GM12878 (cell line): Measurements from ENCODE around the gene AP3M1. TPM values are rescaled to one million over a fixed set of nuclear protein-coding genes. Genes with fewer than 3 reads are reported as not detected.

ENCODE experiments used
- ATAC-seq: fragments of 200-7000 bp; cut with Tn5 transposase; 3 replicates; pipeline ENCODE4 v1.9.1; 2020; ENCODE audit warnings: mild to moderate bottlenecking, moderate library complexity
- BruUV-seq: library from RNA; stranded (reverse); fragments of 400-500 nt; replicated peaks from 2 replicates; lab custom pipeline; 2021; lab: Mats Ljungman, UMichigan
- CTCF ChIA-PET: fragments of 300-600 bp; sonication (Branson Sonifier 250); formaldehyde crosslinking; extraction: SDS; loops from one replicate; lab custom pipeline; 2021; ENCODE audit warnings: inconsistent platforms; lab: Yijun Ruan, JAX
- POLR2A ChIA-PET: fragments of 350-600 bp; formaldehyde crosslinking; extraction: SDS; loops from one replicate; lab custom pipeline; 2021; ENCODE audit warnings: inconsistent platforms; lab: Charles Lee
- RAD21 ChIA-PET: fragments of 300-600 bp; sonication (Branson Sonifier 250); formaldehyde crosslinking; loops from one replicate; lab custom pipeline; 2023; ENCODE audit warnings: antibody characterized with exemption; ENCODE audit not compliant: unreplicated experiment; lab: Charles Lee
- SMC1A ChIA-PET: fragments of 300-600 bp; sonication (Branson Sonifier 250); formaldehyde crosslinking; loops from one replicate; lab custom pipeline; 2023; ENCODE audit not compliant: unreplicated experiment, uncharacterized antibody; lab: Charles Lee
- DNase-seq: peaks from one replicate; pipeline ENCODE4 v3.0.0-alpha.2; 2011; ENCODE audit warnings: low read depth, low spot score
- FAIRE-seq: peaks from 3 replicates; lab custom pipeline; 2011; peaks lifted over from hg19 to GRCh38; lab: Jason Lieb, UNC
- H2AFZ ChIP-seq: 2 replicates; pipeline ENCODE4 v1.6.0; 2011; ENCODE audit warnings: low read depth, low read length, control low read depth; ENCODE audit not compliant: control insufficient read depth
- H3K27ac ChIP-seq: 2 replicates; pipeline ENCODE4 v1.5.1; 2011; ENCODE audit warnings: control low read depth; ENCODE audit not compliant: control insufficient read depth, insufficient read depth
- H3K27me3 ChIP-seq, 2 experiments: replicated peaks in 1 of 2; 2 replicates each; pipeline versions ENCODE4 v1.6.0 to v1.6.1; 2011; ENCODE audit warnings: low read length in 1 of 2; ENCODE audit not compliant: control insufficient read depth in 2 of 2, insufficient read depth in 2 of 2
- H3K36me3 ChIP-seq, 2 experiments: 2 replicates each; pipeline ENCODE4 v1.5.1; 2011; ENCODE audit warnings: low read length in 1 of 2; ENCODE audit not compliant: control insufficient read depth in 2 of 2, insufficient read depth in 2 of 2
- H3K4me1 ChIP-seq: 2 replicates; pipeline ENCODE4 v1.6.1; 2011; ENCODE audit warnings: mild to moderate bottlenecking, low read length, moderate library complexity, mixed read lengths; ENCODE audit not compliant: control insufficient read depth, insufficient read depth
- H3K4me2 ChIP-seq: 2 replicates; pipeline ENCODE4 v1.6.0; 2011; ENCODE audit warnings: control low read depth; ENCODE audit not compliant: control insufficient read depth, insufficient read depth
- H3K4me3 ChIP-seq: fragments of 200-600 bp; sonication (generic); 2 replicates; pipeline ENCODE4 v1.5.1; 2016
- H3K79me2 ChIP-seq: 2 replicates; pipeline ENCODE4 v1.6.0; 2011; ENCODE audit warnings: low read length; ENCODE audit not compliant: control insufficient read depth, insufficient read depth
- H3K9ac ChIP-seq: 2 replicates; pipeline ENCODE4 v1.8.0; 2011; ENCODE audit warnings: low read length, control low read depth, mixed read lengths; ENCODE audit not compliant: control insufficient read depth, insufficient read depth
- H3K9me3 ChIP-seq: replicated peaks from 3 replicates; pipeline ENCODE4 v1.5.1; 2011; ENCODE audit warnings: mild to moderate bottlenecking, low read length; ENCODE audit not compliant: control insufficient read depth, insufficient read depth
- H4K20me1 ChIP-seq: 2 replicates; pipeline ENCODE4 v1.6.0; 2011; ENCODE audit not compliant: control insufficient read depth, insufficient read depth
- CREB1 ChIP-seq: IDR thresholded peaks from 2 replicates; pipeline ENCODE4 v1.6.1; 2012; ENCODE audit warnings: low read depth, mild to moderate bottlenecking, inconsistent platforms
- EP300 ChIP-seq, 2 experiments: fragments of 150-350 bp in 1 of 2; IDR thresholded peaks; 2 replicates each; pipeline ENCODE4 v1.6.1; 2011 to 2012; ENCODE audit warnings: low read depth in 2 of 2, low read length in 2 of 2, borderline replicate concordance in 1 of 2, improper control_type of control experiment in 1 of 2, inconsistent platforms in 1 of 2; ENCODE audit not compliant: control insufficient read depth in 1 of 2
- IKZF1 ChIP-seq: fragments of 450-650 bp; conservative IDR thresholded peaks from 2 replicates; pipeline ENCODE4 v1.6.1; 2017; ENCODE audit warnings: antibody characterized with exemption, mild to moderate bottlenecking
- MEF2A ChIP-seq: IDR thresholded peaks from 2 replicates; pipeline ENCODE4 v1.6.1; 2011; ENCODE audit warnings: low read depth, mild to moderate bottlenecking, low read length, moderate library complexity; ENCODE audit not compliant: insufficient read depth
- NR2C1 ChIP-seq: fragments of 450-650 bp; IDR thresholded peaks from 2 replicates; pipeline ENCODE4 v1.6.1; 2017; ENCODE audit warnings: antibody characterized with exemption, mild to moderate bottlenecking, moderate library complexity
- NR2F1 ChIP-seq: fragments of 450-650 bp; conservative IDR thresholded peaks from 2 replicates; pipeline ENCODE4 v1.6.1; 2017; ENCODE audit warnings: mild to moderate bottlenecking
- RELA ChIP-seq: fragments of 450-650 bp; IDR thresholded peaks from 2 replicates; pipeline ENCODE4 v1.8.0; 2014; ENCODE audit warnings: borderline replicate concordance; ENCODE audit not compliant: partially characterized antibody
- SPI1 ChIP-seq: IDR thresholded peaks from 2 replicates; pipeline ENCODE4 v1.6.1; 2011; ENCODE audit warnings: low read depth, mild to moderate bottlenecking, low read length, moderate library complexity, borderline replicate concordance; ENCODE audit not compliant: insufficient read depth
- SRF ChIP-seq, 2 experiments: IDR thresholded peaks; 2 replicates each; pipeline ENCODE4 v1.6.1; 2011; ENCODE audit warnings: low read depth in 2 of 2, low read length in 2 of 2, mild to moderate bottlenecking in 1 of 2, moderate library complexity in 1 of 2
- YY1 ChIP-seq: IDR thresholded peaks from 2 replicates; pipeline ENCODE4 v1.6.1; 2011; ENCODE audit warnings: low read depth, mild to moderate bottlenecking, low read length
- WGBS: methylation state at CpG from one replicate; pipeline ENCODE4 v1.1.6; 2016; ENCODE audit warnings: low lambda C conversion rate; ENCODE audit not compliant: insufficient replicate concordance, insufficient coverage; ENCODE audit errors: missing lambda C conversion rate; 5-methylcytosine and 5-hydroxymethylcytosine counted together
- in situ Hi-C: fragments of 300-500 bp; cut with MboI; formaldehyde crosslinking; loops from 9 replicates; pipeline ENCODE4 v1.14.3; 2018; ENCODE audit warnings: mixed read lengths
- intact Hi-C: fragments of 100-400 bp; cut with micrococcal nuclease; formaldehyde crosslinking; loops from one replicate; pipeline ENCODE4 v1.14.2; 2022; ENCODE audit not compliant: unreplicated experiment
- polyA plus RNA-seq, 11 experiments: library from polyadenylated mRNA; depleted of rRNA in 4 of 11; unstranded in 6 of 11; stranded (reverse) in 5 of 11; fragments of >200 nt; fragmentation: Nextera tagmentation in 4 of 11; fragmentation: Illumina TruSeq in 1 of 11; extraction: Ambion mirVana in 4 of 11; extraction: Trizol in 1 of 11; gene quantifications; 1 replicate in 1 of 11; 2 replicates in 10 of 11; pipeline versions ENCODE4 v1.2.1 to v1.2.3, GENCODE V29; 2011 to 2016; ENCODE audit warnings: inconsistent platforms in 2 of 11, missing spikeins in 2 of 11, low read depth in 1 of 11
- total RNA-seq, 4 experiments: library from RNA; depleted of rRNA in 3 of 4; stranded (reverse); fragments of >200 nt in 3 of 4; fragmentation: Illumina TruSeq in 1 of 4; extraction: Trizol in 1 of 4; gene quantifications; 2 replicates each; pipeline versions ENCODE4 v1.2.1 to v1.2.3, GENCODE V29; 2013 to 2021
- TF ChIP-seq, protein P1 (sequence below): fragments of 450-650 bp; IDR thresholded peaks from 2 replicates; pipeline ENCODE4 v1.6.1; 2017; ENCODE audit warnings: low read depth, mild to moderate bottlenecking, moderate library complexity
- TF ChIP-seq, protein P2 (sequence below): IDR thresholded peaks from 2 replicates; pipeline ENCODE4 v1.6.1; 2011; ENCODE audit warnings: low read depth, low read length, improper control_type of control experiment, borderline replicate concordance
- TF ChIP-seq, protein P3 (sequence below): fragments of 450-650 bp; IDR thresholded peaks from 2 replicates; pipeline ENCODE4 v1.6.1; 2016; ENCODE audit warnings: mild to moderate bottlenecking, moderate library complexity, borderline replicate concordance

AP3M1 gene
- total and polyA plus RNA-seq, 10 of the 15 experiments (the other 5 are each of a cell fraction or from before 2014, with no cell fraction given) = 22.1 to 83.4 (median 47.7) TPM

DNA sequence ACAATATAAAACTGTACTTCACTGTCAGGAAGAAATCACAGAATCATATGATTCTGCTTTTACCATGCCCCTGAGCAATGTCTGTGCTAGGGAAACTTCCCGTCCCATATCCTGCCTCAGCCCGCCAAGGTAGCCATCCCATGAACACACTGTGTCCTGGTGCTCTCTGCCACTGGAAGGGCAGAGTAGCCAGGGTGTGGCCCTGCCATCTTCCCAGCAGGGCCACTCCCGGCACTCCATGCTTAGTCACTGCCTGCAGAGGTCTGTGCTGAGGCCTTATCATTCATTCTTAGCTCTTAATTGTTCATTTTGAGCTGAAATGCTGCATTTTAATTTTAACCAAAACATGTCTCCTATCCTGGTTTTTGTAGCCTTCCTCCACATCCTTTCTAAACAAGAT is 31.8 kb downstream of the AP3M1 start (continued):
- TF ChIP-seq SRF (IDR thresholded peaks at IDR 0.05; ENCODE audit: low read depth in 2 of 2, low read length in 2 of 2) (no peak), EP300 (IDR thresholded peaks at IDR 0.05; ENCODE audit: borderline replicate concordance in 1 of 2, control insufficient read depth in 1 of 2, low read depth in 2 of 2, low read length in 2 of 2) (no peak), NR2F1 (no peak), NR2C1 (no peak), SPI1 (no peak)

DNA sequence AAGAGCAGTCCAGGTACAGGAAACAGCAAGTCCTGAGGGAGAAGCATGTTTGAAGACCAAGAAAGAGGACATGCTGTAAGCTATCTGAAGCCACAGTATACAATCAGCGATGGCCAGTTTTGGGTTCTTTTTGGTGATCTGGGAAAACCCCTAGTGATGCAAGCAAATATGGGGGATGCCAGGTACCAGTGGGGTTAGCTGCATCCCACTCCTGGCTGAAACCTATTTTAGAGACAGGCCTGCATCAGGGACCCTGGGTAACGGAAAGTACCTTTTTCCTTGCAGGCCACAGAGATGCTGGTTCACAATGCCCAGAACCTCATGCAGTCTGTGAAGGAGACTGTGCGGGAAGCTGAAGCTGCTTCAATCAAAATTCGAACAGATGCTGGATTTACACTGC is 32.9 kb downstream of the AP3M1 start:
- ChIA-PET SMC1A (interaction anchor here (1.0 to 1.6 kb wide), 5 partner anchors 36 to 177 kb away, joined by 3 to 6 read pairs (median 4); no protein-coding TSS in a partner anchor), POLR2A (interaction anchor here (0.5 kb wide), 1 partner anchor 228 kb away, joined by 4 read pairs; no protein-coding TSS in a partner anchor), CTCF (interaction anchor here (1.0 to 1.7 kb wide), 3 partner anchors 8 to 96 kb away, joined by 4 to 9 read pairs (median 6); no protein-coding TSS in a partner anchor), RAD21 (interaction anchor here (0.8 to 1.5 kb wide), 6 partner anchors 13 to 232 kb away, joined by 3 to 5 read pairs (median 3); no protein-coding TSS in a partner anchor)
- Histone ChIP-seq H3K4me1 (peaks cover 10% of the 10 kb centered on the region), H3K36me3 (peaks cover 10 to 44% of the 10 kb centered on the region in 2 experiments), H3K27me3 (no peaks in the 10 kb centered on the region), H3K4me3 (no peak overlapping the region), H3K4me2 (peak overlapping the region; percentile 13; the same call in 1 of the 2 replicates), H3K79me2 (no peaks in the 10 kb centered on the region), H3K9me3 (no peaks in the 10 kb centered on the region), H2AFZ (no peak overlapping the region), H3K9ac (no peak overlapping the region), H4K20me1 (no peaks in the 10 kb centered on the region), H3K27ac (peak overlapping the region; percentile 45)
- BruUV-seq = no TSS peak
- FAIRE-seq (no peak), ATAC-seq (peak; percentile 90), DNase-seq (peak; percentile 27)
- intact Hi-C loops (loop anchor here (5.0 kb wide), 1 partner anchor 115 kb away; no protein-coding TSS in a partner anchor), in situ Hi-C loops (no loop called here)
- WGBS = 55% methylated on average over 4 of the region's 4 CpGs
- TF ChIP-seq YY1 = peak; percentile 43; the same call in 1 of the 2 replicates
- TF ChIP-seq, protein P1, sequence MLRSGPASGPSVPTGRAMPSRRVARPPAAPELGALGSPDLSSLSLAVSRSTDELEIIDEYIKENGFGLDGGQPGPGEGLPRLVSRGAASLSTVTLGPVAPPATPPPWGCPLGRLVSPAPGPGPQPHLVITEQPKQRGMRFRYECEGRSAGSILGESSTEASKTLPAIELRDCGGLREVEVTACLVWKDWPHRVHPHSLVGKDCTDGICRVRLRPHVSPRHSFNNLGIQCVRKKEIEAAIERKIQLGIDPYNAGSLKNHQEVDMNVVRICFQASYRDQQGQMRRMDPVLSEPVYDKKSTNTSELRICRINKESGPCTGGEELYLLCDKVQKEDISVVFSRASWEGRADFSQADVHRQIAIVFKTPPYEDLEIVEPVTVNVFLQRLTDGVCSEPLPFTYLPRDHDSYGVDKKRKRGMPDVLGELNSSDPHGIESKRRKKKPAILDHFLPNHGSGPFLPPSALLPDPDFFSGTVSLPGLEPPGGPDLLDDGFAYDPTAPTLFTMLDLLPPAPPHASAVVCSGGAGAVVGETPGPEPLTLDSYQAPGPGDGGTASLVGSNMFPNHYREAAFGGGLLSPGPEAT = 0 out of 2 replicates have a peak, but pooled peaks have one; percentile 36
- TF ChIP-seq, protein P2, sequence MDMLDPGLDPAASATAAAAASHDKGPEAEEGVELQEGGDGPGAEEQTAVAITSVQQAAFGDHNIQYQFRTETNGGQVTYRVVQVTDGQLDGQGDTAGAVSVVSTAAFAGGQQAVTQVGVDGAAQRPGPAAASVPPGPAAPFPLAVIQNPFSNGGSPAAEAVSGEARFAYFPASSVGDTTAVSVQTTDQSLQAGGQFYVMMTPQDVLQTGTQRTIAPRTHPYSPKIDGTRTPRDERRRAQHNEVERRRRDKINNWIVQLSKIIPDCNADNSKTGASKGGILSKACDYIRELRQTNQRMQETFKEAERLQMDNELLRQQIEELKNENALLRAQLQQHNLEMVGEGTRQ = no peak
- TF ChIP-seq, protein P3, sequence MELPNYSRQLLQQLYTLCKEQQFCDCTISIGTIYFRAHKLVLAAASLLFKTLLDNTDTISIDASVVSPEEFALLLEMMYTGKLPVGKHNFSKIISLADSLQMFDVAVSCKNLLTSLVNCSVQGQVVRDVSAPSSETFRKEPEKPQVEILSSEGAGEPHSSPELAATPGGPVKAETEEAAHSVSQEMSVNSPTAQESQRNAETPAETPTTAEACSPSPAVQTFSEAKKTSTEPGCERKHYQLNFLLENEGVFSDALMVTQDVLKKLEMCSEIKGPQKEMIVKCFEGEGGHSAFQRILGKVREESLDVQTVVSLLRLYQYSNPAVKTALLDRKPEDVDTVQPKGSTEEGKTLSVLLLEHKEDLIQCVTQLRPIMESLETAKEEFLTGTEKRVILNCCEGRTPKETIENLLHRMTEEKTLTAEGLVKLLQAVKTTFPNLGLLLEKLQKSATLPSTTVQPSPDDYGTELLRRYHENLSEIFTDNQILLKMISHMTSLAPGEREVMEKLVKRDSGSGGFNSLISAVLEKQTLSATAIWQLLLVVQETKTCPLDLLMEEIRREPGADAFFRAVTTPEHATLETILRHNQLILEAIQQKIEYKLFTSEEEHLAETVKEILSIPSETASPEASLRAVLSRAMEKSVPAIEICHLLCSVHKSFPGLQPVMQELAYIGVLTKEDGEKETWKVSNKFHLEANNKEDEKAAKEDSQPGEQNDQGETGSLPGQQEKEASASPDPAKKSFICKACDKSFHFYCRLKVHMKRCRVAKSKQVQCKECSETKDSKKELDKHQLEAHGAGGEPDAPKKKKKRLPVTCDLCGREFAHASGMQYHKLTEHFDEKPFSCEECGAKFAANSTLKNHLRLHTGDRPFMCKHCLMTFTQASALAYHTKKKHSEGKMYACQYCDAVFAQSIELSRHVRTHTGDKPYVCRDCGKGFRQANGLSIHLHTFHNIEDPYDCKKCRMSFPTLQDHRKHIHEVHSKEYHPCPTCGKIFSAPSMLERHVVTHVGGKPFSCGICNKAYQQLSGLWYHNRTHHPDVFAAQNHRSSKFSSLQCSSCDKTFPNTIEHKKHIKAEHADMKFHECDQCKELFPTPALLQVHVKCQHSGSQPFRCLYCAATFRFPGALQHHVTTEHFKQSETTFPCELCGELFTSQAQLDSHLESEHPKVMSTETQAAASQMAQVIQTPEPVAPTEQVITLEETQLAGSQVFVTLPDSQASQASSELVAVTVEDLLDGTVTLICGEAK = no peak
- peak; percentile 65 for TF ChIP-seq RELA
- 0 out of 2 replicates have a peak, but pooled peaks have one; percentile 15 for TF ChIP-seq CREB1
- TF ChIP-seq MEF2A = 0 out of 2 replicates have a peak, but pooled peaks have one; percentile 33
- peak; percentile 35; the same call in 1 of the 2 replicates for TF ChIP-seq IKZF1
